Nucleus accumbens (tissue), 56 donors: Measurements from ENCODE around the gene SMG6.
"Not testable (repeated sequence)": the region's sequence is repeated elsewhere in the genome, so short reads cannot be mapped to it uniquely, and the experiment has no call there.

ENCODE experiments used
- DNase-seq, 56 donors: peaks; one replicate each; lab custom pipeline; 2025; lab: John Stamatoyannopoulos, UW

The SMG6 gene

GRCh38 chr17:2210726-2211125, 92.9 kb downstream of the SMG6 start:
- DNase-seq = no peak

- DNase-seq = no peak
Observed at GRCh38 chr17:2207815-2208515, 95.6 kb downstream of the SMG6 start.

GRCh38 chr17:2204393-2204792, 99.2 kb downstream of the SMG6 start:
- no peak for DNase-seq

GRCh38 chr17:2203818-2204217, 99.8 kb downstream of the SMG6 start:
- no peak for DNase-seq

- DNase-seq = peak in 11 of 56 donors; percentile 2 to 49 (median 24)
Observed at GRCh38 chr17:2202996-2203575, 100.5 kb downstream of the SMG6 start.

GRCh38 chr17:2202302-2202995, 101.1 kb downstream of the SMG6 start:
- DNase-seq = no peak

- DNase-seq = not testable (repeated sequence)
Observed at GRCh38 chr17:2199386-2199785, 104.2 kb downstream of the SMG6 start.

- no peak for DNase-seq
Observed at GRCh38 chr17:2198927-2199326, 104.7 kb downstream of the SMG6 start.

GRCh38 chr17:2197271-2197670, 106.3 kb downstream of the SMG6 start:
- DNase-seq = no peak

- peak in 2 of 56 donors; percentile 26 to 39 for DNase-seq
Observed at GRCh38 chr17:2195729-2196128, 107.9 kb downstream of the SMG6 start.

GRCh38 chr17:2194889-2195335, 108.7 kb downstream of the SMG6 start:
- DNase-seq = no peak

GRCh38 chr17:2192367-2193057, 111.1 kb downstream of the SMG6 start:
- no peak for DNase-seq

- DNase-seq = no peak
Observed at GRCh38 chr17:2191785-2192184, 111.8 kb downstream of the SMG6 start.

GRCh38 chr17:2191227-2191626, 112.4 kb downstream of the SMG6 start:
- no peak for DNase-seq

GRCh38 chr17:2190014-2190413, 113.6 kb downstream of the SMG6 start:
- no peak for DNase-seq

GRCh38 chr17:2188971-2189630, 114.5 kb downstream of the SMG6 start:
- peak in 1 of 56 donors; percentile 17 for DNase-seq

GRCh38 chr17:2187758-2188157, 115.8 kb downstream of the SMG6 start:
- no peak for DNase-seq

- no peak for DNase-seq
Observed at GRCh38 chr17:2186937-2187336, 116.6 kb downstream of the SMG6 start.

- DNase-seq = no peak
Observed at GRCh38 chr17:2184993-2185931, 118.3 kb downstream of the SMG6 start.
